ENCODE results near the gene NPAS4. TPM values are rescaled to one million over a fixed set of nuclear protein-coding genes. Genes with fewer than 3 reads are reported as not detected.

The NPAS4 gene
- total and polyA plus RNA-seq, 2 of the 4 experiments (the other 2 are of a cell fraction): under 0.01 to 0.77 TPM

GRCh38 chr11:66407651-66408050 is 13.2 kb upstream of the NPAS4 start:
- Histone ChIP-seq H3K4ac (ENCODE audit: low read depth, low read length) (no peak overlapping the region), H2AK5ac (ENCODE audit: low read depth, low read length) (no peak overlapping the region), H3K56ac (ENCODE audit: extremely low read depth, insufficient read depth, low read length) (no peak overlapping the region), H3K27ac (ENCODE audit: insufficient read depth, low read length) (no peak overlapping the region), H3K9ac (ENCODE audit: low read depth, low read length) (no peak overlapping the region), H2BK15ac (ENCODE audit: low read depth, low read length) (no peak overlapping the region), H4K8ac (ENCODE audit: low read depth in 2 of 2, low read length in 2 of 2) (no peak overlapping the region), H3K4me1 (ENCODE audit: control insufficient read depth, insufficient read depth, low read length) (peaks cover 3% of the 10 kb centered on the region), H3K79me1 (ENCODE audit: low read depth in 1 of 2, low read length in 2 of 2) (peaks cover 7 to 21% of the 10 kb centered on the region in 2 experiments; a peak in 3 of 4 replicates), H2AK9ac (replicated peaks; ENCODE audit: low read depth, low read length, poor library complexity) (no peak overlapping the region), H4K20me1 (ENCODE audit: insufficient read depth, low read length) (no peaks in the 10 kb centered on the region), H3K4me3 (ENCODE audit: insufficient read depth, low read depth, low read length) (no peak overlapping the region), H3K27me3 (ENCODE audit: control insufficient read depth, insufficient read depth, low read length) (peaks cover 19% of the 10 kb centered on the region), H3K14ac (replicated peaks; ENCODE audit: low read depth, low read length) (no peak overlapping the region), H2BK20ac (ENCODE audit: low read depth, low read length) (no peak overlapping the region), H3K9me1 (ENCODE audit: insufficient read depth, low read length) (peaks cover 7% of the 10 kb centered on the region; the same call in 1 of the 2 replicates), H3K18ac (ENCODE audit: low read depth, low read length) (no peak overlapping the region), H2BK120ac (ENCODE audit: low read depth, low read length) (no peak overlapping the region), H3K9me3 (ENCODE audit: control insufficient read depth, insufficient read depth, low read length) (no peaks in the 10 kb centered on the region), H4K91ac (ENCODE audit: insufficient read depth, low read depth, low read length) (no peak overlapping the region), H4K5ac (ENCODE audit: low read depth, low read length) (no peak overlapping the region), H3K4me2 (ENCODE audit: low read depth, low read length) (no peak overlapping the region), H2BK5ac (ENCODE audit: low read depth, low read length, poor library complexity, severe bottlenecking) (no peak overlapping the region), H3K36me3 (ENCODE audit: control insufficient read depth, insufficient read depth, low read length) (no peaks in the 10 kb centered on the region), H2AFZ (replicated peaks; ENCODE audit: low read length, poor library complexity) (no peak overlapping the region), H3K23ac (ENCODE audit: low read depth, low read length) (no peak overlapping the region)
- ATAC-seq (ENCODE audit: low read depth) (no peak), DNase-seq (no peak)
- CTCF ChIA-PET: interaction anchor here (0.8 to 1.8 kb wide), 4 partner anchors 10 to 32 kb away, joined by 3 to 8 read pairs (median 4); partner anchors contain the start of gene MRPL11
- 75% methylated on average over 3 of the region's 5 CpGs; no CpG with 5 or more reads in 1 of the 2 experiments for WGBS, 2 experiments (ENCODE audit: extremely low coverage in 2 of 2, insufficient read length in 1 of 2)
- TF ChIP-seq POLR2A (IDR thresholded peaks at IDR 0.05; ENCODE audit: low read depth, low read length) (no peak), RCOR1 (IDR thresholded peaks at IDR 0.05; ENCODE audit: insufficient replicate concordance, low read length) (no peak), RAD21 (IDR thresholded peaks at IDR 0.05; ENCODE audit: low read length) (no peak), MAFK (IDR thresholded peaks at IDR 0.05; ENCODE audit: low read depth, low read length) (no peak), FOS (IDR thresholded peaks at IDR 0.05; ENCODE audit: low read depth, low read length) (no peak), BHLHE40 (IDR thresholded peaks at IDR 0.05; ENCODE audit: low read depth, low read length) (no peak), CHD1 (IDR thresholded peaks at IDR 0.05; ENCODE audit: low read depth, low read length) (no peak), CEBPB (IDR thresholded peaks at IDR 0.05; ENCODE audit: low read depth, low read length) (no peak), NFE2L2 (IDR thresholded peaks at IDR 0.05; ENCODE audit: low read depth, low read length) (no peak), MXI1 (IDR thresholded peaks at IDR 0.05; ENCODE audit: borderline replicate concordance, low read depth, low read length) (no peak)
- TF ChIP-seq, protein P1, sequence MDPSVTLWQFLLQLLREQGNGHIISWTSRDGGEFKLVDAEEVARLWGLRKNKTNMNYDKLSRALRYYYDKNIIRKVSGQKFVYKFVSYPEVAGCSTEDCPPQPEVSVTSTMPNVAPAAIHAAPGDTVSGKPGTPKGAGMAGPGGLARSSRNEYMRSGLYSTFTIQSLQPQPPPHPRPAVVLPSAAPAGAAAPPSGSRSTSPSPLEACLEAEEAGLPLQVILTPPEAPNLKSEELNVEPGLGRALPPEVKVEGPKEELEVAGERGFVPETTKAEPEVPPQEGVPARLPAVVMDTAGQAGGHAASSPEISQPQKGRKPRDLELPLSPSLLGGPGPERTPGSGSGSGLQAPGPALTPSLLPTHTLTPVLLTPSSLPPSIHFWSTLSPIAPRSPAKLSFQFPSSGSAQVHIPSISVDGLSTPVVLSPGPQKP (IDR thresholded peaks at IDR 0.05; ENCODE audit: borderline replicate concordance, low read depth, low read length): no peak
- TF ChIP-seq, protein P2, sequence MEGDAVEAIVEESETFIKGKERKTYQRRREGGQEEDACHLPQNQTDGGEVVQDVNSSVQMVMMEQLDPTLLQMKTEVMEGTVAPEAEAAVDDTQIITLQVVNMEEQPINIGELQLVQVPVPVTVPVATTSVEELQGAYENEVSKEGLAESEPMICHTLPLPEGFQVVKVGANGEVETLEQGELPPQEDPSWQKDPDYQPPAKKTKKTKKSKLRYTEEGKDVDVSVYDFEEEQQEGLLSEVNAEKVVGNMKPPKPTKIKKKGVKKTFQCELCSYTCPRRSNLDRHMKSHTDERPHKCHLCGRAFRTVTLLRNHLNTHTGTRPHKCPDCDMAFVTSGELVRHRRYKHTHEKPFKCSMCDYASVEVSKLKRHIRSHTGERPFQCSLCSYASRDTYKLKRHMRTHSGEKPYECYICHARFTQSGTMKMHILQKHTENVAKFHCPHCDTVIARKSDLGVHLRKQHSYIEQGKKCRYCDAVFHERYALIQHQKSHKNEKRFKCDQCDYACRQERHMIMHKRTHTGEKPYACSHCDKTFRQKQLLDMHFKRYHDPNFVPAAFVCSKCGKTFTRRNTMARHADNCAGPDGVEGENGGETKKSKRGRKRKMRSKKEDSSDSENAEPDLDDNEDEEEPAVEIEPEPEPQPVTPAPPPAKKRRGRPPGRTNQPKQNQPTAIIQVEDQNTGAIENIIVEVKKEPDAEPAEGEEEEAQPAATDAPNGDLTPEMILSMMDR (conservative IDR thresholded peaks at IDR 0.05; ENCODE audit: low read depth, low read length): no peak
- TF ChIP-seq, protein P3, sequence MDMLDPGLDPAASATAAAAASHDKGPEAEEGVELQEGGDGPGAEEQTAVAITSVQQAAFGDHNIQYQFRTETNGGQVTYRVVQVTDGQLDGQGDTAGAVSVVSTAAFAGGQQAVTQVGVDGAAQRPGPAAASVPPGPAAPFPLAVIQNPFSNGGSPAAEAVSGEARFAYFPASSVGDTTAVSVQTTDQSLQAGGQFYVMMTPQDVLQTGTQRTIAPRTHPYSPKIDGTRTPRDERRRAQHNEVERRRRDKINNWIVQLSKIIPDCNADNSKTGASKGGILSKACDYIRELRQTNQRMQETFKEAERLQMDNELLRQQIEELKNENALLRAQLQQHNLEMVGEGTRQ (IDR thresholded peaks at IDR 0.05; ENCODE audit: low read depth, low read length): no peak
- in situ Hi-C loops (cut with MboI; ENCODE audit: low sequenced_read_pairs): loop anchor here (10.0 kb wide), 1 partner anchor 277 kb away; no protein-coding TSS in a partner anchor
- no TSS peak for BruUV-seq (replicated peaks)
- dilution Hi-C loops (cut with HindIII; ENCODE audit: low sequenced_read_pairs, unreplicated experiment): no loop called here
- POLR2A ChIA-PET (ENCODE audit: unreplicated experiment): no interaction called here
- intact Hi-C loops (cut with micrococcal nuclease): loop anchor here (1.0 to 2.0 kb wide), 7 partner anchors 23 to 427 kb away; partner anchors contain the start of genes BBS1, DPP3 and MRPL11
